Measurements from ENCODE around the gene SETD3. TPM values are rescaled to one million over a fixed set of nuclear protein-coding genes. Genes with fewer than 3 reads are reported as not detected.

SETD3 gene
- total and polyA plus RNA-seq, 8 donors, result 36.3 to 78.7 (median 40.5) TPM

- no peak for TF ChIP-seq CTCF (IDR thresholded peaks at IDR 0.05)
- Histone ChIP-seq H3K9me3 (no peaks in the 10 kb centered on the region), H3K27me3 (no peaks in the 10 kb centered on the region), H3K4me1 (peaks cover 5 to 7% of the 10 kb centered on the region in 2 donors), H3K36me3 (peaks cover 0 to 70% of the 10 kb centered on the region in 2 donors), H3K27ac (no peak overlapping the region), H3K4me3 (no peak overlapping the region)
- DNase-seq (no peak), ATAC-seq (no peak)
- intact Hi-C loops (cut with DNase I), result no loop called here
Measured at GRCh38 chr14:99410019-99410418, 70.6 kb downstream of the SETD3 start.

- ATAC-seq (peak; percentile 42), DNase-seq (no peak)
- H3K9me3 ChIP-seq, result no peaks in the 10 kb centered on the region
- H3K4me1 ChIP-seq, result peaks cover 5 to 7% of the 10 kb centered on the region in 2 donors
- intact Hi-C loops (cut with DNase I), result no loop called here
- H3K27ac ChIP-seq, result peak overlapping the region in 1 of 2 donors; percentile 21
- H3K4me3 ChIP-seq, result no peak overlapping the region
- no peaks in the 10 kb centered on the region for H3K27me3 ChIP-seq
- H3K36me3 ChIP-seq, result peaks cover 0 to 76% of the 10 kb centered on the region in 2 donors
- no peak for TF ChIP-seq CTCF (IDR thresholded peaks at IDR 0.05)
Measured at GRCh38 chr14:99408971-99409289, 71.7 kb downstream of the SETD3 start.

GRCh38 chr14:99408286-99408970, 72.2 kb downstream of the SETD3 start:
- Histone ChIP-seq H3K27ac (peak overlapping the region in 1 of 2 donors; percentile 21), H3K4me3 (no peak overlapping the region)

GRCh38 chr14:99407416-99407815, 73.2 kb downstream of the SETD3 start:
- Histone ChIP-seq H3K27me3 (no peaks in the 10 kb centered on the region), H3K36me3 (peaks cover 0 to 77% of the 10 kb centered on the region in 2 donors), H3K4me1 (peaks cover 5 to 7% of the 10 kb centered on the region in 2 donors), H3K9me3 (no peaks in the 10 kb centered on the region), H3K27ac (no peak overlapping the region), H3K4me3 (no peak overlapping the region)
- intact Hi-C loops (cut with DNase I), result no loop called here
- DNase-seq (no peak), ATAC-seq (peak; percentile 8)
- no peak for TF ChIP-seq CTCF (IDR thresholded peaks at IDR 0.05)

More at GRCh38 chr14:99408286-99408970, 72.2 kb downstream of the SETD3 start:
- no peak for DNase-seq
- H3K4me1 ChIP-seq, result peaks cover 5 to 7% of the 10 kb centered on the region in 2 donors
- peaks cover 0 to 78% of the 10 kb centered on the region in 2 donors for H3K36me3 ChIP-seq
- TF ChIP-seq CTCF (IDR thresholded peaks at IDR 0.05), result no peak
- no peaks in the 10 kb centered on the region for H3K27me3 ChIP-seq
- peak; percentile 91 for ATAC-seq
- intact Hi-C loops (cut with DNase I), result no loop called here
- H3K9me3 ChIP-seq, result no peaks in the 10 kb centered on the region

GRCh38 chr14:99402950-99403349, 77.7 kb downstream of the SETD3 start:
- ATAC-seq (no peak), DNase-seq (no peak)
- Histone ChIP-seq H3K36me3 (peaks cover 0 to 91% of the 10 kb centered on the region in 2 donors), H3K27me3 (no peaks in the 10 kb centered on the region), H3K4me3 (no peak overlapping the region), H3K27ac (no peak overlapping the region), H3K9me3 (no peaks in the 10 kb centered on the region), H3K4me1 (peaks cover 0 to 5% of the 10 kb centered on the region in 2 donors)
- no peak for TF ChIP-seq CTCF (IDR thresholded peaks at IDR 0.05)
- intact Hi-C loops (cut with DNase I), result no loop called here

Measured in left lung (tissue), 10 donors.